22Rv1 (cell line): ENCODE results near the gene EBF3.

ENCODE experiments used
- CTCF ChIP-seq: fragments of 450-650 bp; IDR thresholded peaks from 2 replicates; pipeline ENCODE4 v1.5.1; 2017; ENCODE audit warnings: mild to moderate bottlenecking
- ZFX ChIP-seq: fragments of 450-650 bp; IDR thresholded peaks from 2 replicates; pipeline ENCODE4 v1.6.1; 2017; ENCODE audit warnings: antibody characterized with exemption, borderline replicate concordance

GRCh38 chr10:129972145-129972965, 8.3 kb upstream of the EBF3 start:
- TF ChIP-seq CTCF, result no peak
- TF ChIP-seq ZFX, result no peak
